ENCODE measurements around the gene NR3C2.

Gene NR3C2

DNA sequence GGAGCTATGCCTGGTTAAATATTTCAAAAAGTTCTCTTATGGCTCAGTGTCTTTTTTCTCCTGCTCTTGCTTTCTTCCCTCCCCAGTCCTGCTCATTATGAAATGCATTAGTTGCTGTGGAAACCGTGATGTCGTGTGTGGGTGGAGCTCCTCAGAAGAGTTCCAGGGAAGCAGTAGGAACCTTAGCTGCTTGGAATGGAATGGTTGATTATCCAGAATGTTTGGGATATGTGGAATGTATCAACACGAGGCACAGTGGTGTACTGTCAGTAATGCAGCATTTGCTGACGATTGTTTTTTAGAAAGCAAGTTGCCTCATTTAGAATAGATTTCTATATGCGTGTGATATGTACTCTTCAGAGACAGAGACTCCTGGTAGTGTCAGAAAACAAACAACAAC is 377.1 kb downstream of the NR3C2 start:
- DNase-seq, result no peak

DNA sequence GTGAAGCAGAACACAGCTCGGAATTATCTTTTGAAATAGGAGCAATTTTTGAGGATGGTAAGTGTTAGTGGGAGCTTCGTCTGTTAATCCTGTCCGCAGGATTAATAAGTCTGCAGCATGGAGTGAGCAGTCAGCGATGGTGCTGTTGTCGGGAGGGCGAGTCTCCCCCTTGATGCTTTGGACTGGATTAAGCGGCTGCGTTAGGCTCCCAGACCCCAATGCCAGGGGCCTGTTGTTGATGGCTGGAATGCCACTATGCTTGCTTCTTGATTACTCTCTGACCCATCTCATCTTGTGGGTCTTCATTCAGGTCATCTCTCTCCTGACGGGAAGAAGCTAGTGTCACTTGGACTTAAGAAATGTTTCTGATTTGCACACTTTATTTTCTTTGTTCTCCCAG is 377.8 kb downstream of the NR3C2 start:
- no peak for DNase-seq

DNA sequence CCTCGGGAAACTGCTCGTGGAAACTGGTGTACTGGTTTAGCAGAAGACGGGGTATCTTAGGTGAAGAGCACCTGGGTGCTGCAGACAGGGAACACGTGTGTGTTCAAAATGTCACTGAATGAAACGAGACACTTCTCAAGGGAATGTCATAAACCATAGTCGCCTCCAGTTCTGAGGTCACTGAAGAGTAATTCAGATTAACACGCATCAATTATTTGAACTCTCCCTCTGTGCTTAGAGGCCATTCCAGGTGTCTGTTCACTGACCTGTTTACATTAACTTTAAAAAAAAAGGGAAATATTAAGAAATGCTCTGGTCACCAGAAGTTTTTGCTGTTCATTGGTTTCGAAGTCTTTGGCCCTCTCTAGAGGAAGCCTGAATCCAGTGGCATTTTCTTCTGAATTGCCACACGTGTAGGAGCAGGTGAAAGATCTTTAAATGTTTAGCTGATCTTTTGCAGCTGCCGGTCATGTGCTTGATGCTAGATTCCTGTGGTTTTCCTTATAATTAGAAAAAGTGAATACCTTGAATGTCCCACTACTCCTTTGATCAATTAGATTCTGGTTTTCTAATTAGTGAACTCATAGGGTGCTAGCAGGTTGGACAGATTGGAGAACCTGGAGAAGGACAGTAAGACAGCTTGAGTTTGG is 379.8 kb downstream of the NR3C2 start:
- no peak for DNase-seq

DNA sequence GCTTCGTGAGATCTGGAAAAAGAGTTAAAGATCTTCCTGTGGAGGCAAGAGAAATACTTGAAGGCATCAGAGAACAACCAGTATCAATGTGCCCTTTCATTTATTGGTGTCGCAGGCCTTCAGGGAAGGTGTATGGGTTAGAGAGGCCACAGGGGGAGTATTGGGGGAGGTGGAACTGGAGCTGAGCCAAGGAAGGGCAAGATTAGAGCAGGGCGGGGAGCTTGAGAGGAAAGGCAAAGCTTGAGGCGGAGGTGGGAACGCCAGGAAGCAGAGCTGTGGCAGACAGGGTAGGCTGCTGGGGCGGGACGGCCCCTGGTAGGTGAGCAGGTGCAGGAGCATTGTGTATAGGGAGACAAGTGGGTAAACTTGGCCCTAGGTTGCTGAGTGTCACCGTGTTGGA is 380.4 kb downstream of the NR3C2 start:
- no peak for DNase-seq

DNA sequence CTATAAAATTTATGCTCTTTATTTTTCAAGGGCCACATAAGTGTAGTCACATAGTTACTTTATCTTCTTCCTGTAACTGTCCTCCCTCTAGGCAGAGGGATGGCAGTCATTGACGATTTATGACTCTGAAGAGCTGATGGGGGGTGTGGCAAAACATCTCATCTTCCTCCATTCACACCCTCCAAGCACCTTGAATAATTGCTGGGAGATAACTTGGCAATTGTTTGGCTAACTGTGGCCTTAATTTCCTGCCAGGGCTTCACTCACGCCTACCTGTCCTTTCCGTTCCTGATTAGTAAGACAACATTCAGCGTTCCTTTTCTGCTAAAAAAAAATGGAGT is 381.1 kb downstream of the NR3C2 start:
- DNase-seq, result no peak

DNA sequence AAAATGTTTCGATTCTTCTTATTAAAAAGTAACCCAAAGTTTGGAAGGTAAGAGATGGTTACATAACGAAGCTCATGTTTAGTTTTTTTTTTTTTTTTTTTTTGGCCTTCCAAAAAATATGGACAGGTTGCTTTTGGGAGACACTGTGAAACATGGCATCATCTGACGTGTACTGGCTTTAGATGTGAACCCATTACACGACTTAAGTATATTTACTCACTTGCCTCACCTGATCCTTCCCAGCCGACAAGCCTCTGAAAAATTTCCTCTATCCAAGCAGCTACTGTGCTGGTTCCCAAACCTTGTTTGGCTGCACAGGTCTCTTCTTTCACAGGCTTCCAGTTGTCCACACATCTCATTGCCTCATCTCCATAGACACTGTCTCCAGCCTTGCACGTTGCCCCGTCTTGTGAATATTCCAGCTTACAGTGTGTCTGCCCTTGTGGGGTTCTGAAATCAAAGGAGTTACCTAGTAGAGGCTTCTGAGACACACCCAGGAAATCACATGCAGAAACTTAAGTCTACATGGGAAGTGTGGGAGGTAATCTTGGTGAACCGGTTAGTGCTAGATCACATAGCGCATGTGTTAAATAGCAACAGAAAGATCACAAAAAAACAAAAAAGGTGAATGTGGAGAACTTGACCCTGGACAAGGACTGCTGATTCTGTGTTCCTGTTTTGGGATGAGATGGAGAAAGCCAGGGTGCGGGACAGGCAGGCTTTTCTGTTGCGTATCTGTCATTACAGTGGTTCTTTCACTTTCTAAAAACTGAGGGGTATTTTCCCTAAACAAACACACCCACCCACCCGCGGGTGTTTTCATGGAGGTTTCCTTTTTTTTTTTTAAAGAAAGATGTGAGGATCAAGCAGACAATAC is 381.7 kb downstream of the NR3C2 start:
- DNase-seq, result no peak

DNA sequence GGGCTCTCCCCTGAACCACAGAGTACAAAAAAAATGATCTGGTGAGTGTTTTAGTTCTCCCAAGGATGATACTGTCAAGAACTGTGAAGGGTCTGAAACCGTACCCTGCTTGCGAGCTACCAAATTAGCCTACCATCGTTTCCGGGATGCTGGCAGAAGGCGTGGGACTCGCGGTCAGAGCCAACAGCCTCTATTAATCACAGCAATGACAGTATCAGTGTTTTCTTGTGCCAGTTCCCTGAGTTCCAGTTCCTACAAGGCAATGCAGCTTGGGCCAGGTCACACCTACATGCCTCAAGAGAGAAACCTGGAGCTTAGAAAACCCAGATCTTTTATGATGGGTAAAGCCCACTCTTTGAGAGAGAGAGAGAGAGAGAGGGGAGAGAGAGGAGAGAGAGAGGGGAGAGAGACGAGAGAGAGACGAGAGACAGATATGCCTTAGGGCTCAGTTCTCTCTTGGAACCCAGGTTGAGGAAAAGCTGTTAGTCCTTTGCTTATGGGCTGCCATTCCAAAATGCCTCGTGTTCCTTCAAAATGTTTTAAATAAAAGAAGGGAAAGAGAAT is 382.5 kb downstream of the NR3C2 start:
- DNase-seq, result no peak

DNA sequence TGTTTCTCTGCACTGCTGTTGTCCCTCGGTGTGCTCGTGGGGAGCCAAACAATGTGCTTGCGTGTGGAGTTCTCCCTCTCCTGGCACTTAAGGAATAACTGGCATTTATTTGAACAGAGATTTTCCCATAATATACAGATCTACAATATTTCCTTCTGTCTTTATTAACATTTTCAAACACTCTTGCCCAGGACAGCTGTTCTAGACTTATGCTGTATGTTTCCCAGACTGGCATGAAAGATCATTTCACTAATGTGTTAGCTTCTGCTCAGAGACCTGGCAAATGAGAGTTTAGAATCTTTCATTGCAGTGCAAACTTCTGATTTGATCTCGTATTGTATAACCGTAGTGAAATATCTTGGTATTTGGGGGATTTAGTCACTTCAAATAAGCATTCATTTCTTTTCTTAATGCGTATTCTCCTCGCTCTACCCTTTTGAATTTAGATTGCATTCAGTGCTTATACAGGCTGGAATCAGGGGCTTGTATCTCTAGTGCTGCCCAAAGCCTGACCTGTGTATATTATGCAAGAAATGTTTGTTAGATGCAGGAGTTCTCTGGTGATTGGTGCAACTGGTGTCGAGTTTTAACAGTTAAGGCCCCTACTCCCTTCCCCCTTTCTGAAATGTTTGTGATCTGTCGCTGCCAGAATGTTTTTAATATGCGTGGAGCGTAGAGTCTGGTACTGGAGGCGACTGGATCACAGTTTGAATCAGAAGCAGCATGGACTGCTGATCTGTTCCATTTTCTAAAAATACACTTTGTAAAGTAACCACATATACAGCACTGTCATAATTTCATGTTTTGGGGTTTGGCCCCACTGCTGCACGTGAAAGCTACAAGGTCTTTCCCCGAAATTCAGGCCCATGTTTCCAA is 384.0 kb downstream of the NR3C2 start:
- DNase-seq, result no peak

DNA sequence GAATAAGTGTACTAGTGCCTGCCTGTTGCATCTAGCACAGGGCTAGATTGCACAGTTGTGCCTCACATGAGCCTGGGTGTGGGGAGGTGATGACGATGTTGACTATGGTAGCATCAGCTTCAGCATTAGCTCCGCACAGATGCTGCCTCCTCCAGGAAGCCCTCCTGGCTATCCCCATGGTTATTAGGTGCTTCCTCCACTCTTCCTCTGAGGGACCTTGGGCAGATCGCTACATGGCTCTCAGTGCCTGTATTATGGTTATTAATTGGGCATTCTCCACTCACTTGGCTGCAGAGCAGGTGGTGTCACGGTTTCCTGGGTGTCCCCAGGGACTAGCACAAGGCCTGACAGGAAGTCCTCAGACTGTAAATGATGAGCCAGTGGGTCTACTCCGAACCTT is 384.7 kb downstream of the NR3C2 start:
- DNase-seq, result no peak

DNA sequence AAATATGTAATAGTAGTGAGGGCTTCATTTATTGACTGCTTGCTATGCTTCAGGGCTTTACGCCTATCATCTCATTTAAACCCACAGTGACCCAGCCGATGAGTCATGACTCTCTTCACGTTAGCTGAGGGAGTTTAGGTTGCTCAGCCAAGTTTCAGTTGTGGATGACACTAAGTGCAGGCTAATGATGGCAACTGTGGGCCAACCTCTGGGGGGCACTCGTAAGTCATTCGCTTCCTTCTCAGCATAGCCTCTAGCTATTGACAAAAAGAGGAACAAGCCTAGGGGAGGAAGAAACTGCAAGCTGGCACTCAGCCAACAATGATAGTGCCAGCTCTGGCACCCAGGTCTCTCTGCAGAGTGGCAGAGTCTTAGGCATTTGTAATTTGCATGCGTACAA is 385.3 kb downstream of the NR3C2 start:
- peak; percentile 91 for DNase-seq

DNA sequence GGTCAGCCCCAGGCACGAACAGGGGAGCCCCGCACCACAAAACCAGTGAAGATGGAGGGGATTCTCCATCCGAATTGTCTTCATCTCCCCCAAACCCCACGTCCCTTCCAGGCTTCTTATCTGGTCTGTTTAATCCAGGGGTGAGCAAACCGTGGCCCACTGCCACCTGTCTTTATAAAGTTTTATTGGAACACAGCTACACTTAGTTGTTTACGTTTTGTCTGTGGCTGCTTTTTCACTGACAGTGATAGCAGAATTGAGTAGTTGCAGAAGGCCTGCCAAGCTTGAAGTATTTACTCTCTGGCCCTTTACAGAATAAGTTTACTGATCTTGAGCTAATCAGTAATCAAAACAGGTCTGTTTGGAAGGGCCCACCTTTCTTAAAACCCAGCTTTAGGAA is 386.4 kb downstream of the NR3C2 start:
- DNase-seq, result no peak

DNA sequence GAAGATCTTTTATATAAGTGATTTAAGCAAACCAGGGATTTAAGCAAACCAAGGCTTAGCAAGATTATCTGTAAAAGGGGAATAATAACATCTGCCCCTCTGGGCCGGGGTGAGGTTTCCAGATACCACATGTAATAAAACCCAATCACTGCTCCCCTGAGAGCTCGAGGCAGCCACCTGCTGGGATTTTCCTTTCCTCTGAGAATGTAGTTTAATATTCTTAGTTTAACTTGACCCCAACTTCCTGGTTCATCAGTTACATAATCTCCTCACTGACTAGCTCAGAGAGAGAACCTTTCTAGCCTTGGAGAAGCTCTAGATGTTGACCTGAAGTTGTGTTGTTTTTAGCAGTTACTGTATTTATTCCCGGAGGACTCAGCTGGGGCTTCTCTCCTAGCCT is 387.9 kb downstream of the NR3C2 start:
- DNase-seq, result no peak

DNA sequence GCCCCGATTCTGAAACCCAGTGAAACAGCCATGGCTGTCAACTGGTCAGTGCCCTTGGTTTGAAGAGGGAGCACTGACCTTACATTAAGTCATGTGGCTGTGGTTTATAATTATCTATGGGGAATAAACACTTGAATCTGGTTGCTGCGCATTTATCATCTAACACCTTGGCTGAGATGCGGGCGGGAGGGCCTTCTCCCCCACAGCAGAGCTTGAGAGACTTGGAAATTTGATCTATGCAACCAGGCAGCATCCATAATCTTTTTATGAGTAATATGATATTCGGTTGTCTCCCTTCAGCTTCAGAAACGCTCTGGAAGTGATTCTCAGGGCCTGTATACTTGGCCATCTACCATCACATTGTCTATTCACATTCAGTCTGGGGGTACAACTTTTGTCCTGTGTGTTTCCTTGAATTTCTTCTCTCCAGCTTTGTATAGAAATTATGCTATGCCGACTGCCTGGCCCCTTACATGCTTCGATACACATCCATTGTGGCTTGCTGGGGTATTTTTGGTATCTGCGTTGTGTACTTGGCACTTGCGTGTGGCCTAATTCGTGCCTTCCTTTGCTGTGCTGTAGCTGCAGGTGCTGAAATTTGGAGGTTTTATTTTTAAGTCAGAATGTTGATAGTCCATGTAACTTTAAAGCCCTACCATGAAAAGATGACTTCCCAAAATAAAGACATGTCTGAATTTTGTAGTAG is 388.8 kb downstream of the NR3C2 start:
- DNase-seq, result no peak

DNA sequence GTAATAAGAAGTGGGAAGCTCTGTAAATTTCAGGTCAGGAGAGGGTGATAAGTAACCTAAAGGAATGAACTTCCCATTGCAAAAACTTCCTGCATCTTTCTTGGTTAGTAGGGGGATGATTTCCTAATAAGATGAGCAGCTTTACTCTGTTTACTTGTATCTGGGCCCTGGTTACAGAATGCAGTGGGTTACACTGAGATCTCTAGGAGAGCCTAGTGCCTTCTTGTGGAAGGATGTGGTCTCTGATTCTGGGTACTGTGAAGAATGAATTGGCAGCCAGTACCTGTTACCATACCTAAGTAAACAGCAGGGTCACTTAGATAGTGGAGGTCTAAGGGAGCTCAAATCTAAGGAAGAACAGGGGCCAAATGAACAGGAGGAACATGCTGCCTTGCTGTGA is 389.8 kb downstream of the NR3C2 start:
- no peak for DNase-seq

DNA sequence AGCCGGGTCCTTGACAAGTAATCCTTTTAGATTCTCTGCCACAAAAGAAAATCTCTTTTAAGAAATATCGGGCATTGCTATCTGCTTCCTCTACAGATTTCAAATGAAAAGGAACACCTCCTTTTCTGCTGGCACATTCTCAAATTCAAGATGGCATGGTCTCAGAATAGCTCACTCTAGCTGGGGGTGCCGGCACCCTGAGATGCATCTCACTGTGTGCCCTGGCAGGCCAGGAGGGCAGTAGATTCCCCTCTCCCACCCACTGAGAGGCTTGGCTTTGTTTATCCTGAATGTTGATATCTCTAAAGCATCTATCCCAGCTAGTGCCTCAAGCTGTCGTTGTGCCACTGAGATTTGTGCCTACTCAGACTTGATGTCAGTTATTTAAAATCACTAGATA is 390.8 kb downstream of the NR3C2 start:
- DNase-seq, result no peak

DNA sequence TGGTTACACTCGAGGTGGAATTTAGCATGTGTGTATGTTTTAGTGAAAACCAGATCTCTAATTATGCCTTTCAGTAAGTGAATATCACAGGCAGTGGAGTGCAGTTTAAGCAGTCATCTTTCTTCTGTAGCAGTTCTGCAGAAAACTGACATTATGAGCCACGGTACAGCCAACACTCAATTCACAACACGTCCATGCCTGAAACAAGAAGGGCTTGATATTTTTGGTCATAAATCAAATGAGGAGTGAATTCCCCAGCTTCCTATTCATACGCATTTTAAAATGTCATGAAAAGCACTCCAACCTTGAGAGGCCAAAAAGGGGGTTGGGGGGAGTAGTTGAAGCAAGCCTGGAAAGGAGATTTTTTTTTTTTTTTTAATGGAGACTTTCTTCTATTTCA is 393.6 kb downstream of the NR3C2 start:
- DNase-seq, result no peak

DNA sequence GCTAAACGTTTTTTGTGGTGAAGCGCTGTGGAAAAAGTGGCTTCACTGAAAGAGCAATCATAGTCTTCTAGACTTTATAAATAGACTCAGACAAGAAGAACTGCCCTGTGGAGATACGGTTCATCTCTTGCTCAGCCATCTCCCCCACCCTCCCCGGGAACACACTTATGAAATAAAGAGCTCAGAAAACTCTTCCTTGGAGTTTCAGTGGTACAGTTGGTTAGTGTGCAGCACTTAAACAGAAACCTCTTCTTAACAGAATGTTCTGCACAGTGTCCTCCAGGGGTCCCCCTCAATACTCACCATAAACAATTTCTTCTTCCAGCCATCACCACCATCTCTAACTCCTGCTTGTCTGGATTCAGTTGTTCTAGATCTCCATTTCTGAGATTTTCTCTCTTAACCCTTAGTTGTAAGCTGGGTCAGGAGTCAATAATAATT is 397.3 kb downstream of the NR3C2 start:
- no peak for DNase-seq

DNA sequence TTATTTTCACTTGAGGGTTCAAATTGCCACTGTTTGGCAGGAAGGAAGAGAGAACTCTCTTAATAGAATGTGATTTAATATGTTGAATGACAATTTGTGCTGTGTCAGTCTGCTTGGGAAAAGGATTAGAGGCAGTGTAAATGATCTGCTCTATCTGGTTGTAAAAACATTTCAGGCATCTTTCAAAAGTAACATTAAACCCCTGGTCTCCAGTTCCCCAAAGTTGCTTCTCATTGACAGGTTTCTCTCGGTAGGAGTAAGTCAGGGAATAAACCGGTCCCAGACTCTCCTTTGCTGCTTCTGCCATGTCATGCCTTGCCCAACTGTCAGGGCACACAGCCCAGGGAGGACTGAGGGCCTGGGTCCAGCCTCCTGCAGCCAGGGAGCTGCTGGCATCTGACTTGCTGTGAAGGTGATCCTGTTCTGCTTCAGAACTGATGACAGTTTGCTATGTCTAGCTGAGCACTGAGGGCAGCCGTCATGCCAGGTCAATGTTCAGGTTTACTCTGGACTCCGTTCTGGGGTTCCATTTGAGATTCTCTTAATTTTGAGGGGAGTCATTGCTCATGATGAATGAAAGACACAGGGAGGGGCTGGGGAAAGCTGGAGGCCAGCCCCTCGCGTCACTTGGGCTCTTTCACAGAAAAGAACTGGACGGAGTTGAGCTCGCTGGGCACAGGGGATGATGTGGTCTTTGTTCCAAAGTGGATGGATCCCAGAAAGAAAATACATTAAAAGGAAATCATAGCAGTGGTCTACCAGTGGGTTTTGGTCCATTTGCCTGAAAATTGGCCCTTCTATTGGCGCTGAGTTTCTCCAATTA is 397.9 kb downstream of the NR3C2 start:
- DNase-seq, result no peak

DNA sequence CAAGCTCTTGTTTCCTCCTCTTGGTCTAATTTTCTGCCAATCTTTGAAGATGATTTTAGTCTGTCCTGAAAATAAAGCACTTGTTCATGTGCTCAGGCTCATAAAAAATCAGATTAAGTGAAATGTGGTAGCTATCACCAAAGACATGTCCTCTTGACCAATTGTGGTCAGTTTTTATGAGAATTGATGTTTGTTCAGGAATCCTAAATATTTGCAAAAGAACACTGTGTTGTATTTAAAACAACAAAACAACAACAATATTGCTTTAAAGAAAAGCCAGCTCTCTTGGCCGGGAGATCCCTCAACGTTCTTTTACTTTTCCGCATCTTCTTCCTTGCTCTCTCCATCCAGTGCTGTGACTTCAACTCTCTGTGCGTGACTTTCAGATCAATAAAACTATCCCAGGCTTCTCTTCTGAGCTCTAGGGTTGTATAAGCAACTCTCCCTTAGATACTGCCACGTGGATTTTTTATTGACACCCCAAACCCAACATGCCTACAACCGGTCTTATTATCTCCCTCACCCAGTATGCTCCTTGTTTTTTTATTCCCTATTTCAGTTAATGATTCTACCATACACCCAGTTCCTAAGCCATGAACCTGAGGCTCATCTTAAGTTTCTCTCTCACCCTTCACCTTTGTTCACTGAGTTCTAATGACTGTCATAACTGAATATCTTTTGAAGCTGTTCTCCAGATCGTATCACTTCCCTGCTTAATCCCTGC is 400.4 kb downstream of the NR3C2 start:
- DNase-seq, result no peak

DNA sequence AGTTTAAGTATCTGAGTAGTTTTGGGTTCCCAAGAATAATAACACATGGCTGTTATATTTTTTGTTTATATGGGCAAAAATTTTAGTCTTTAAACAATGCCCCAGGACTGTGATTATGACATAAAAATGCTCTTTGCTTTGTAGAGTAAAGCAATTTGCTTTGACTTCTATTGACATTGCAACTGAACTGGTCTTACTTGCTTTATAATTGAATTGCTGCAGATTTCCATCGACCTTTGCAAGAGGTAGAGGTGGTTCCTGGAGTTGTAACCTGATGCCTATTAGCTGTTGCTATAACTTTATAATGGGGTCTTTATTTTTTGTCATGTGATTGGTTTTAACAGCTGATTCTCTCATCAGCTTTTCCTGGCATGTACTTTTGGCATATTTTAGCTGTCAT is 407.4 kb downstream of the NR3C2 start:
- DNase-seq, result no peak

Data from hematopoietic multipotent progenitor cell treated with erythropoietin and hydrocortisone succinate and interleukin-3 and kit ligand, for 8 days (in vitro differentiated cells).